ENCODE data around the gene COG1. TPM values are rescaled to one million over a fixed set of nuclear protein-coding genes. Genes with fewer than 3 reads are reported as not detected.

The COG1 gene
- total RNA-seq, 1 donor, result 23.2 TPM

DNA sequence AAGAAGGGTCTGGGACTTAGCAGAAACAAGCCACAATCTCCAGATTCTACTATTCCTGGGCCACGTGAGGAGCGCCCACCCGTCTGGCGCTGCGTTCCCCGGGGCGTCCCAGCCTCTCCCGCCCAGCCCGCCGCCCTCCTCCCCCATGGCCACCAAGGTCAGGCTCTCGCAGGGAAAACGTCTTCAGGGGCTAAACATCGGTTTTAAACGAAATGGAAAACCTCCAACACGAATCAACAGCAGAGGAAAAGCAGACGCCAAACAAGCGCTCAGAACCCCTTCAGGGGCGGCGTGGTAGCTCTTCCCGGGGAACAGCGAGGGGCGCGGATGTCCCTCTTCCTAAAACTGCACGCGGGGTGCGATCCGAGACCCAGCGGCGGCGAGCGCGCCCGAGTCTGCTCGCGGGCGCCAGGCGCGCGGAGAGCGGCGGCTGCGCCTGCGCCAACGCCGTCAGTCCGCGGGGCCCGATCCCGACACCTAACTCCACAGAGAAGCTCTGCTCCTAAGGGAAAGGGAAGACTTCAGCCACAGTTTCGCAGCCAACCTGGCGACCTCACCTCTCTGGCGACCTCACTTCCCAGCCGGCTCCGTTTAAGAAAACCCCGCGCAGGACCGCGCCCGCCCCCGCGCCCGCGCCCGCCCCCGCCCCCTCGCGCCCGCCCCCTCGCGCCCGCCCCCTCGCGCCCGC is 505 bp upstream of the COG1 start:
- peaks cover 14% of the 10 kb centered on the region for H3K36me3 ChIP-seq (ENCODE audit: insufficient read depth, low read length)
- peaks cover 30% of the 10 kb centered on the region for H3K79me2 ChIP-seq (ENCODE audit: insufficient read depth, low read length)
- peak overlapping the region; percentile 96 for H2AFZ ChIP-seq (ENCODE audit: low read length)
- no peak for TF ChIP-seq CTCF (IDR thresholded peaks at IDR 0.05; ENCODE audit: extremely low read depth, low read depth, low read length)
- peaks cover 19% of the 10 kb centered on the region for H3K4me1 ChIP-seq (ENCODE audit: insufficient read depth, low read length)
- peak overlapping the region; percentile 90 for H3K4me2 ChIP-seq (ENCODE audit: insufficient read depth, low read length)
- H3K27me3 ChIP-seq (ENCODE audit: insufficient read depth, low read length), result no peaks in the 10 kb centered on the region
- no peaks in the 10 kb centered on the region for H3K9me3 ChIP-seq (ENCODE audit: low read depth, low read length)
- peak; percentile 98 for DNase-seq (ENCODE audit: insufficient read length, low spot score, missing footprints)
- peak overlapping the region; percentile 70 for H3K27ac ChIP-seq (ENCODE audit: low read depth, low read length)
- H4K20me1 ChIP-seq (ENCODE audit: insufficient read depth, low read length), result peaks cover 14% of the 10 kb centered on the region
- H3K4me3 ChIP-seq (ENCODE audit: insufficient read depth, low read length), result peak overlapping the region; percentile 84

- no peak for TF ChIP-seq CTCF (IDR thresholded peaks at IDR 0.05; ENCODE audit: extremely low read depth, low read depth, low read length)
These were observed 1.8 kb downstream of the COG1 start for GRCh38 chr17:73194514-73195222.

DNA sequence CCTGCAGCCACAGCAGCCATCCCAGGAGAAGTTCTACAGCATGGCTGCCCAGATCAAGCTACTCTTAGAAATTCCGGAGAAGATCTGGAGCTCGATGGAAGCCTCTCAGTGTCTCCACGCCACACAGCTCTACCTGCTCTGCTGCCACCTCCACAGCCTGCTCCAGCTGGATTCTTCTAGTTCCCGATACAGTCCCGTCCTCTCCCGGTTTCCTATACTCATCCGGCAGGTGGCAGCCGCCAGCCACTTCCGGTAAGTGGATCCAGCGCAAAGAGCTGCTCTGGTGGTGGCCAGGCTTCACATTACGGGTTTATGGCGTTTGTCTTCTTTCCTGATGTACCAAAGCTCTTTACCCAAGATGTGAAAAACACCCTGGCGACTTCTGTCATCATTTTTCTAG is 3.6 kb downstream of the COG1 start:
- H3K9me3 ChIP-seq (ENCODE audit: low read depth, low read length), result no peaks in the 10 kb centered on the region
- peaks cover 19% of the 10 kb centered on the region for H3K4me1 ChIP-seq (ENCODE audit: insufficient read depth, low read length)
- H4K20me1 ChIP-seq (ENCODE audit: insufficient read depth, low read length), result peaks cover 21% of the 10 kb centered on the region
- peaks cover 53% of the 10 kb centered on the region for H3K79me2 ChIP-seq (ENCODE audit: insufficient read depth, low read length)
- peak; percentile 50 for TF ChIP-seq CTCF (IDR thresholded peaks at IDR 0.05; ENCODE audit: extremely low read depth, low read depth, low read length)
- no peak overlapping the region for H3K4me3 ChIP-seq (ENCODE audit: insufficient read depth, low read length)
- DNase-seq (ENCODE audit: insufficient read length, low spot score, missing footprints), result no peak
- H3K4me2 ChIP-seq (ENCODE audit: insufficient read depth, low read length), result no peak overlapping the region
- H3K36me3 ChIP-seq (ENCODE audit: insufficient read depth, low read length), result peaks cover 56% of the 10 kb centered on the region
- no peak overlapping the region for H3K27ac ChIP-seq (ENCODE audit: low read depth, low read length)
- no peaks in the 10 kb centered on the region for H3K27me3 ChIP-seq (ENCODE audit: insufficient read depth, low read length)
- no peak overlapping the region for H2AFZ ChIP-seq (ENCODE audit: low read length)

More at GRCh38 chr17:73194514-73195222, 1.8 kb downstream of the COG1 start:
- Histone ChIP-seq H3K4me2 (ENCODE audit: insufficient read depth, low read length) (peak overlapping the region; percentile 57), H3K4me1 (ENCODE audit: insufficient read depth, low read length) (peaks cover 19% of the 10 kb centered on the region), H3K27me3 (ENCODE audit: insufficient read depth, low read length) (no peaks in the 10 kb centered on the region), H4K20me1 (ENCODE audit: insufficient read depth, low read length) (peaks cover 18% of the 10 kb centered on the region), H3K9me3 (ENCODE audit: low read depth, low read length) (no peaks in the 10 kb centered on the region), H3K27ac (ENCODE audit: low read depth, low read length) (peak overlapping the region; percentile 3), H3K4me3 (ENCODE audit: insufficient read depth, low read length) (peak overlapping the region; percentile 33), H3K79me2 (ENCODE audit: insufficient read depth, low read length) (peaks cover 46% of the 10 kb centered on the region), H2AFZ (ENCODE audit: low read length) (no peak overlapping the region), H3K36me3 (ENCODE audit: insufficient read depth, low read length) (peaks cover 38% of the 10 kb centered on the region)
- DNase-seq (ENCODE audit: insufficient read length, low spot score, missing footprints), result peak; percentile 95

DNA sequence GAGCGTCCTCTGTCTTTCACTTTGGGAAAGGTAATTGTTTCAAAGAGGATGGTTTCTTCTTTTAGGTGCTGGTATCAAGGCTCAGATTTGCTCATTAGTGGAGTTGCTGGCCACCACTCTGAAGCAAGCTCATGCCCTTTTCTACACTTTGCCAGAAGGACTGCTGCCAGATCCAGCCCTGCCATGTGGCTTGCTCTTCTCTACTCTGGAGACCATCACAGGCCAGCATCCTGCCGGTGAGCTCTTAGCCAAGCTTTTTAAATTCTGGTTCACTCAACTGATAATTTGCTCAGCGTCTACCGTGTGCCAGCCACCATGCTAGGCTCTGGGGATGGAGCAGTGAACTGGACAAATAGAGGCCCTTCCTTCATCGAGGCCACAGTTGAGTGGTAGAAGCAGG is 4.3 kb downstream of the COG1 start:
- peaks cover 60% of the 10 kb centered on the region for H3K36me3 ChIP-seq (ENCODE audit: insufficient read depth, low read length)
- H3K27me3 ChIP-seq (ENCODE audit: insufficient read depth, low read length), result no peaks in the 10 kb centered on the region
- H4K20me1 ChIP-seq (ENCODE audit: insufficient read depth, low read length), result peaks cover 21% of the 10 kb centered on the region
- no peak for DNase-seq (ENCODE audit: insufficient read length, low spot score, missing footprints)
- no peak overlapping the region for H3K4me3 ChIP-seq (ENCODE audit: insufficient read depth, low read length)
- TF ChIP-seq CTCF (IDR thresholded peaks at IDR 0.05; ENCODE audit: extremely low read depth, low read depth, low read length), result no peak
- peaks cover 54% of the 10 kb centered on the region for H3K79me2 ChIP-seq (ENCODE audit: insufficient read depth, low read length)
- H3K9me3 ChIP-seq (ENCODE audit: low read depth, low read length), result no peaks in the 10 kb centered on the region
- H2AFZ ChIP-seq (ENCODE audit: low read length), result no peak overlapping the region
- H3K27ac ChIP-seq (ENCODE audit: low read depth, low read length), result no peak overlapping the region
- no peak overlapping the region for H3K4me2 ChIP-seq (ENCODE audit: insufficient read depth, low read length)
- H3K4me1 ChIP-seq (ENCODE audit: insufficient read depth, low read length), result peaks cover 13% of the 10 kb centered on the region

Measured in osteoblast (primary cell).